ENCODE data around the gene ACE.

The ACE gene

DNA sequence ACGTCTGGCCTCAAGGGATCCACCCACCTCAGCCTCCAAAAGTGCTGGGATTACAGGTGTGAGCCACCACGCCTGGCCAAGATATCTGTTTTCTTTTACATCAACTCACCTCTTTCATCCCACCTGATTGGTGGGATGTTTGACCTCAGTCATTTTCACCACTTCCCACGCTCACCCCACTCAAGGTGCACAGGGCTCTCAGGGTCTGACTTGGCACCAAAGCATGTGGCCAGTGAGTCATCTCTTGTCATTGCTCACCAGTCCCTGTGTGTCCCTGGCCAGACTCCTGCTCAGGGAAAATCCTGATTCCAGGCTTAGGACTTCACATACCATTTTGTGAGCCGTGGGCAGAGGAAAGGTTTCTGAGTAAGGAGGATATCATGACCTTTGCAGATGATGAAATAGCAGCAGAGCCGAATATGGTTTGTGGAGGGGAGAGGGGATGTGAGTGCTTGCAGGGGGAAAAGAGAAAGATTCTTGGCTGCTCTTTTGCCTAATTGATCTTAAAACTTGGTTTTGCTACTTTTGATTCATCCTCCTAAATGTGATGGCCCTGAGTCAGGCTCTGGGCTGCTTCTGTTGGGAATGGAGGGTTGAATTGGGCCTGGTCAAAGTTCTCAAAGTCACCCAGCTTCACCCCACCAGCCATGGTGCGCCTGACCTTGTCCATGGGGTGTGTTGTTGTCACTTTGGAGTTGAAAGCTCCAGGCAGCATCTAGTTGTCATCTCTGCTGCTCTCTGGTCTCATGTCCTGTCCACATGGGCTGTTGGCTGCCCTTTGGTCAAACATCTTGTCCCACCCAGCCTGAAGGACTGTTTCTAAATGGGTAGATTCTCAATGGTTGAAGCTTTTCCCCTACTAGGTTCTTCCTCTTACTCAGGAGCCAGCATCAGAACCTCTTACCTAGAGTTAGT lies 40.3 kb downstream of the ACE start:
- DNase-seq (ENCODE audit: low read depth, low spot score): peak; percentile 62

DNA sequence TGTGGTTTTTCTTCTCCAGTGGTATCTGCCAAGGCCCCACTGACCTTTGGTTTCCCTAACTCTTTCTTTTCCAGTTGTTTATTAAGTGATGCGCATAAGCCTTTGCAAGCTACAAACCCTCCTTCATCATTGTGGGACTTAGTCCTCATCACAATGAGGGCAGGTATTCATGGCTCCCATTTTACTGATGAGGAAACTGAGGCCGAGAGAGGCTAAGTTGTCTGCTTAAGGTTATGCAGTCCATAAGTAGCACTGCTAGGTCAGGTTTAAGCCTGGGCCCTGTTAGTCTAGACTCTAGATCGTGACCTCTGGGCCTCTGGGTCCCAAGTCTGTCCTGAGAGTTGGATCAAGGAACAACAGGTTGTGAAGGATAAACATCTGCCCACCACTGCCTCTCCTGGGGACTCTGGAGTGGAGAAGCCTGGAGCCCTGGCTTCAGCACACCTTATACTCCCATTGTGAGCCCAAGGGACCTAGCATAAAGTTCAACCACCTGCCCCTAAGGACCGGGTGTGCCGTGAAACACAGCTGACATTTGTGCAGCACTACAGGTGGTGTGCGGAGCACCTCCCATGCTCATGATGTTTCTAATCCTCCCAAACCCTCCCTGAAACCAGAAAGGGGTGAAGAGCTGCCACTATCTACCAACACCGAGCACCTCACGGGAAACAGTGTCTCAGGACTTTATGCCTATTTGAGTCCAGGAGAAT lies 41.1 kb downstream of the ACE start:
- no peak for DNase-seq (ENCODE audit: low read depth, low spot score)

DNA sequence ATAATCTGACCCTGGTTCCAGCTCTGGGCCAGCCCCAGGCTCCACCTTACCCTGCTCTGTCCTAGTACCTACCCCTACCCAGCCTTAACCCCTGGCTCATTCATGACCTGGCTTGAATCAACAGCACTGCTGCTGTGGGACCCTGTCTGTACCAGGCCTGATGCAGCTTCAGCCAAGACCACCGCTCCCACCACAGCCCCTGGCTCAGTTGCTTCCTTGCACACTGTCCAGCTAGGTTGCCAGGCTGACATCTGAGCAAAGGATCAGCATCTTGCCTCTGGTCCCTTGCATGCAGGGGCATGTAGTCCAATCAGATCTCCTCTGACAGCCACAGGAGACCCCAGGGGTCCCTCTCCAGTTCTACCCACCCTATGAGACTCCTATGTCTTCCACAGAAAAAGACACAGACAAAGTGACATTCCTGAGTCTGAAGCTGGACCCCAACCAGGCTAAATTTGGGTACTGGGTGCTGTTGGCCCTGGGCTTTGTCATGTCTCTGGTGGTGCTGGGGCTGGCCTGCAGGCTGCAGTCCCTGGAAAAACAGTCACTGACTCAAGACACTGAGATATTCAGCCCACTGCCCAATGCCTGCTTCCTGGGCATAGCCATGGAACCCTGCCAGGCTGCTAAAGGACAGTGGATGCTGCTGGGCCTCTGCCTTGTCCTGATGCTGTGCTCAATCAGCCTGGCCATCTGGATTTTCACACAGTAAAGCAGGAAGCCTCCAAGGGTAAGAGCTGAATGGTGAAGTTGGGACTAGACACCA lies 42.4 kb downstream of the ACE start:
- DNase-seq (ENCODE audit: low read depth, low spot score): no peak

DNA sequence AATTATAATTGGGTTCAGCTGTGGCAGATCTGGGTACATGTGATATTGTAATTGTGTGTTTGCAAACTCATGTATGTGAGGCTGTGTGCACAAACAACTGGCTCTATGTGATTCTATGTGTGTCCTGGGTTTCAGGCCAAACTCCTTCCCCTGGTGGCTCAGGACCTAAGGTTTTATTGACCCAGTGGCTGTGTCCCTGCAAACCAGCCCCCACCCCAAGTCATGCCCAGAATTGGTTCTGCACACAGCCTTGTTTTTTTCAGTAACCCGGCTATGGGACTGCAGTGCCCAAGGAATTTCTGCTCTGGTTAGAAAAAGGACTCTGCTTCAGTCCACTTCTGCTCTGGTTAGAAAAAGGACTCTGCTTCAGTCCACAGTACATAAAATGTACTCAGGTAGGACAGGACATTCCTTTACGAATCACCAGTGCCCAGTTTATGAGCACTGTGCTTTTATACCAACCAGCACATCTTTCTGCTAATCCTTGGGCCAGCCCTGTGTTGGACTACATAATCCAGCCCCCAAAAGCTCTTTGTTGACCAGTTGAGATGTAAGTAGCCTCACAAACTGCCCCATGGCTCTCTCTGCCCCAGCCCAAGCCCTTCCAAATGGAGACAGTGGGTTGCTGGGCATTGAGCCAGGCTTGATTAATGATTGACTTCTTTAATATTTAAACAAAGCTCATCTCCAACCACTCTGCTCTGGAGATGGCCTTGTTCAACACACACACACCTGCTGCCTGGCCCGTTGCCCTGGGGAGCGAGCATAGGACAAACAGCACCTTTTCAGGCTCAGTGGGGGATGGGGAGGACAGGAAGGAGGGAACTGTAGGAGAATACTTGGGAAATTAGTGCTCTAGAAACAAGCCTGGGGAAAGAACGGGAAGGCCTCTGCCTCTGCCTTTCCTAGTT lies 43.4 kb downstream of the ACE start:
- no peak for DNase-seq (ENCODE audit: low read depth, low spot score)

DNA sequence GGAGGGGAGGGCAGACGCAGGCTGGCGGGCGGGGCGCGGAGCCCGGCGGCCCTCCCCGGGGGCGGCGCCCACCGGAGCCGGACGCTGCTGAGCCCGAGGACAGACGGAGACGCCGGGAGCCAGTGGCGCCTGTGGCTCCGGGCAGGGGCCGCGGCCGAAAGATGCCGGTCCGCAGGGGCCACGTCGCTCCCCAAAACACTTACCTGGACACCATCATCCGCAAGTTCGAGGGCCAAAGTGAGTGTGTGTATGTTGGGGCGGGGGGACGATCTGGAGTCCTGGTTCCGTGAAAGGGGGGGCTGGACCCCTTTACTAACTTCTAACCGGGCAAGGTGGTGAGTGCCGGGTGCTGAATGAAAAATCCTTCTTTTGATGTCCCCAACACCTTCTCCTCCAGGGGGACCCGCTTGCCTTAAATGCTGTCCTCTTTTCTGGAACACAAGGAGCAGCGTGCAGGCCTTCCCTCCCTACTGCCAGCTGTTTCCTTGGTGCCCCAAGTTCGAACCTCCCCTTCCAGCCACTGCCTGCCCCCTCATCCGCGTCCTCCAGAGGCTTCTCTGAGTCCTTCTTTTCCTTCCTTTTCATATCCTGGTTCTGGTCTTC lies 46.5 kb downstream of the ACE start, which contains the start of gene KCNH6:
TSS of gene KCNH6 (plus strand) at position 106 of the 603 bp plus-strand sequence. CDS start at position 162, 56 bp downstream.
- DNase-seq (ENCODE audit: low read depth, low spot score): no peak

DNA sequence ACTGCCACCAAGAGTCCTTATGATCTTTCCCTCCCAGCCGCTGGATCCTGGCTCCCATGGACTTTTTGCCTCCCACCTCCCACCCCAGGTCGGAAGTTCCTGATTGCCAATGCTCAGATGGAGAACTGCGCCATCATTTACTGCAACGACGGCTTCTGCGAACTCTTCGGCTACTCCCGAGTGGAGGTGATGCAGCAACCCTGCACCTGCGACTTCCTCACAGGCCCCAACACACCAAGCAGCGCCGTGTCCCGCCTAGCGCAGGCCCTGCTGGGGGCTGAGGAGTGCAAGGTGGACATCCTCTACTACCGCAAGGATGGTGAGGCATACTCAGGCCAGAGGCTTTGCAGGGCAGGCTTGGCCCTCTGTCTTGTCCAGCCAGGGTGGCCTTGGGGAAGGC lies 47.2 kb downstream of the ACE start:
- no peak for DNase-seq (ENCODE audit: low read depth, low spot score)

DNA sequence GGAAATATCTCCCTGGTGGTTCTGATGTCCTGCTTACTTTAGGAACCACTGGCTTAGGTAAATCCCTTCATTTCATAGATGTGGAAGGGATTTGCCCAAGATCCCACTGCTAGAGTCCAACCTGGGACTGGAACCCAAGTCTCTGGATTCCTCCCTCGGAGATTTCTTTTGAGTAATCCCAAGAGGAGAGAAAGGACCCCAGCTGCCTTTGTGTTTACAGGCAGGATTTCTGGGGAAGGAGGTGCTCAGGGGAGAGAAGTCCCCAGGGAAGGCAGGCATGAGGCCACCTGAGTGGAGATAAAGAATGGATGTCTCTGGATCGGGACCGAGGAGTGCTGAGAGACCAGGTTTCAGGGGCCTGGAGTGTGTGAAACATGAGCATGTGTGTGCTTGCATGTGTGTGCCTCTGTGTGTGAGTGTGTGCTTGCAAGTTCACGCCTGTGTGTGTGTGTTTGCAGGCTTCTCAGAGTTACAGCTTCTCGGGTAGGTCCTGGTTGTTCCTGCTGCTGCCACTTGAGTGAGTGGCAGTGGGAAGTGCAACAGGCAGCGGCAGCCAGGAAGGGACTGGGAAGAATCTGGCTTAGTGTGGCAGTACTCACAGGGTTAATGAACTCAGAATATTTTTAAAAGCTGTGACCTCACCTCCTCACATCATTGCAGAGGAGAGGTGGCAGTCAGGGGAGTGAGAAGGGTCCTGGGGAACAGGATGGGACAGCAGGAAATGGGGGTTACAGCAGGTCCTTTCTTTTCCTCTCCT lies 48.5 kb downstream of the ACE start:
- DNase-seq (ENCODE audit: low read depth, low spot score): no peak

DNA sequence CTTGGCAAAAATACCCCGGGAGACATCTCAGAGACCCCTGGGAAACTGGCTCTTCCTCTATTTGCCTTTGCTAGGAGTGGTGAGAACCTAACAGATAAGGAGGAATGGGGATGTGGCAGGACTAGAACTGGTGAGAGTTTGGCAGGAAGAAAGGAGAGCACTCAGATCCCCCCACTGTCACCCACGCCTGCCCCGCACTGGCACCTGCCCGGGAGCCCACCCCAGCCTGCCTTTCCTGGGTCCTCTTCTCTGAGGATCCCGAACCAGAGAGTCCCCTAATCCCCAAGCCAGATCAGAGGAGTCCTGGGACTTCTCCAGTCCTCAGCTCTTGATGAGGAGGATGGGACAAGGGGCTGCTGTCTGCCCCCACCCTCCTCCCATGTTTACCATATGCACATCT lies 50.0 kb downstream of the ACE start:
- DNase-seq (ENCODE audit: low read depth, low spot score): no peak

DNA sequence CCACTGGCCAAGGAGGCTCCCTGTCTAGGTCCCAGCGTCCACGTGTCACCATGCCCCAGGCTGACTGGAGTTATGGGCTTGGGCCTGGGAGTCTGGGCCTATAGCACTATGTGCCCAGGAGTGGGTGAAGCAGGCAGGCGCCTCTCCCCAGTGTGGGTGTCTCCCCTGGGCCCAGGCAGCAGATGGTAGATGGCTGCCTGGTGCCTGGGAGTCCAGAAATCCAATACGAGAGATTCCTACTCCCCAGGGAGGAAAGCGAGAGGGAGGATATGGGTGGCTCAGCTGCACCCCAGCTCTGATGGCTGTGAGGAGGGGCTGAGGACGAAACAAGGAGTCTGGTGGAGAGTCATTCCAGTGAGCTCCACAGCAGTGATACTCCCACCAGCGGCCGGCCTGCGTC lies 51.3 kb downstream of the ACE start:
- no peak for DNase-seq (ENCODE audit: low read depth, low spot score)

DNA sequence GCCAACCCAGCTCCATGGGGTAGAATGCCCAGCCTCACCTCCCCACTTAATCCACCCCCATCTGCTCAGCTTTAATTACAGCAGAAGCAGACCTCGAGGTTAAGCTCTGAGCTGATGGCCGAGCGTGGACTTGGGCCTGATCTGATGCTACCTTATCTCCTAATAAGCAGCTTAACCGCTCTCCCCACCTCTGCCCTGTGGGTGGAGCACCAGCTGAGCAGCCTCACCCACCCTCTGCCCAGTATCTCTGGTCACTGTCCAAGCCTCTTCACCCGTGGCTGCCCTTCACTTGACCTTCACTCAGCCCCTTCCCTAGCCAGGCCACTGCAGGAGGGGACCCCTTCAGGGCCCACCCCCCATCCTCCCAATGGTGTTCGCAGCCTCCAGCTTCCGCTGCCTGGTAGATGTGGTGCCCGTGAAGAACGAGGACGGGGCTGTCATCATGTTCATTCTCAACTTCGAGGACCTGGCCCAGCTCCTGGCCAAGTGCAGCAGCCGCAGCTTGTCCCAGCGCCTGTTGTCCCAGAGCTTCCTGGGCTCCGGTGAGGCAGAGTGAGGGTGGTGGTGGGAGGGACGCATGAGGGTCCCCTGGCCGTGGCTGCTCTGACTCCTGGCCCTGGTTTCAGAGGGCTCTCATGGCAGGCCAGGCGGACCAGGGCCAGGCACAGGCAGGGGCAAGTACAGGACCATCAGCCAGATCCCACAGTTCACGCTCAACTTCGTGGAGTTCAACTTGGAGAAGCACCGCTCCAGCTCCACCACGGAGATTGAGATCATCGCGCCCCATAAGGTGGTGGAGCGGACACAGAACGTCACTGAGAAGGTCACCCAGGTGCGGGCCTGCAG lies 53.1 kb downstream of the ACE start:
- DNase-seq (ENCODE audit: low read depth, low spot score): no peak

DNA sequence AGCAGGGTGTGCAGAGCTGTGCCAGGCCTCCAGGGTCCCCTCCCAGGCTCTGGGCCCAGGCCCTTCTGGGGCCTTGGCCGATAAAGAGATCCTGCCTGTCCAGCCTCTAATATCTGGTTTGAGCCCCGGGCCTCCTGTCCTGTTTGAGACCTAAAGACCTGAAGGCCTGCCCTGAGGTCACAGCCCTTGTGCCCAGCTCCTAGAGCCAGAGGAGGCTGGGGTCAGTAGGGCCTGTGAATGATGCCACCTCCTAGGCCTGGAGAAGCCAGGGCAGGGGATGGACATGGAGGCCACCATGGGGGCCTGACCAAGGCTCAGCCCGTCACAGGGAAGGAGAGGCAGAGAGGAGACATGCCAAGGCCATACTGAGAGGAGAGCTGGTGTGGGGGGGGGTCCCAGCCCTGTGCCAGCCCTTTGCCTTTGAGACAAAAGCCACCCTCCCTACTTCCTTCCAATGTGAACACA lies 53.7 kb downstream of the ACE start:
- no peak for DNase-seq (ENCODE audit: low read depth, low spot score)

DNA sequence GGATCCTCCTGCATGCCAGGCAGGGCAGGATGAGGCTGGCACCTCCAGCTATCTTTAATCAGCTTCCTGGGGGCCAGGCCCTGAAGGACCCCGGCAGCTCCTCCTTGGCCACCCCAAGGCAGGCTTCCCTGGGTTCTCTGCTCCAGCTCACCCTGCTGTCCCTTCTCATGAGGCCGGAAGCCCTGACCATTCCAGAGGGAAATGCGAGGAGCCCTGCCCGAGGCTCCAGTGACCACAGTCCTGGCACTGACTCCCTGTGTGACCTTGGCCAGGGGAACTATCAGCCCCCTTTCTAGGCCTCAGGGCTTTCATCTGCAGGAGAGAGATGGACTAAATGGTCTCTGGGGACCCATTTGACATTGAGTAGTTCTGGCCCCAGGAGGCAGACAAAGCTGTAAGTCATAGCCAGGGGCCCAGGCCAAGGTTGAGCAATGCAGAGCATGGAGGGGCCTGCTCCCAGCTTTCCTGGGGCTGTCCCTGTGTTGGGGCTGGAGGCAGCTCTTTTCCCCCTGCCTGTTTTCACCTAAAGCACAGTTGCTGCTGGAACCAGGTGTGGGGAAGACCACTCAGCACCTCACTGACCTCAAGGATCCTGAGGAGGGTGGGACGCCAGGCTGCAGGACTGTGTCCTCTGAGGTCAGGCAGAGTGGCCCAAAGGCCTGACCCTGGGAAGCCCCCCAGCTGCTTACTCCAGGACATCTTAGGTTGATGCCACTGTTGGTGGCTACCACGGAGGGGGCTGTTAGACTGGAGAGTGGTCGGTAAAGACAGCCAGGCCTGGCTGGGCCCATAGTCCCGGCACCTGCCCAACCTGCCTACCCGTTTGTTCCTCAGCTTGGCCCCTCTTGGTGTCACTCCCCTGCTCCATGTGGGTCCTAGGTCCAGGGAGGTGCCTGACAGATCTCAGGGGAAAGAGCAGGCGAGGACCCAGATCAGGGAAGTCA lies 54.4 kb downstream of the ACE start:
- DNase-seq (ENCODE audit: low read depth, low spot score): no peak

DNA sequence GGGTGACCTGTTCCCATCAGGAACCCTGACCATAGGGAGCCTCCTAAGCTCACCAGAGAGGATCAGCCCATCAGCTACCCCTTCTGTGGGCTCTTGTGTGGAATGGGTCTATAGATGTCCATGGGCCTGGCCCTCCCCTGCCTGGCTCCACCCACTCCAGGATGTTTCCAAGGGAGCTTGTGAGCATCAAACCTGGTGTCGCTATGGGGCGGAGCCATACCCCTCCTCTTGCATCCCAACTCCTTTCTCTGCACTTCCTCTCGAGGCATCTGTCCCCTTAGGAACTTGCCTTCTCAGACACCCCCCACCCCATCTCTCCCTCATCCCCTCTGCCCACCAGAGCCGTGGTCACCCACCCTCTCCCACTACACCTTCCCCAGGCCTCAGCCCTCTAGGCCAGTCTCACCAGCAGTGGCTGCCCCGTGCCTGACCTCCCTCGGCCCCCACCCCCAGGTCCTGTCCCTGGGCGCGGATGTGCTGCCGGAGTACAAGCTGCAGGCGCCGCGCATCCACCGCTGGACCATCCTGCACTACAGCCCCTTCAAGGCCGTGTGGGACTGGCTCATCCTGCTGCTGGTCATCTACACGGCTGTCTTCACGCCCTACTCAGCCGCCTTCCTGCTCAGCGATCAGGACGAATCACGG lies 56.7 kb downstream of the ACE start:
- no peak for DNase-seq (ENCODE audit: low read depth, low spot score)

DNA sequence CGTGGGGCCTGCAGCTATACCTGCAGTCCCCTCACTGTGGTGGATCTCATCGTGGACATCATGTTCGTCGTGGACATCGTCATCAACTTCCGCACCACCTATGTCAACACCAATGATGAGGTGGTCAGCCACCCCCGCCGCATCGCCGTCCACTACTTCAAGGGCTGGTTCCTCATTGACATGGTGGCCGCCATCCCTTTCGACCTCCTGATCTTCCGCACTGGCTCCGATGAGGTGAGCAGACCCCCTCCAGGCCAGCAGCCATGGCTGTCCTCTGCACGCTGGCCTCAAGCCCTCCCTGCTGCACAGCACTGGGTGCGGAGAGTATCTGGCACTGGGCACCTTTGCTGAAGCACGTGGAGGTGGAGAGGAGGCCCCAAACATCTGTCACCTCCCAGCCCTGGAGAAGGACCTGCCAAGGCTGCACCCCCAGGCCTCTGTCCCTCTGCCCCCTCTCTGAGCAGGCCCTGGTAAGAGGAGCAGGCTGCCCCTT lies 57.3 kb downstream of the ACE start:
- no peak for DNase-seq (ENCODE audit: low read depth, low spot score)

DNA sequence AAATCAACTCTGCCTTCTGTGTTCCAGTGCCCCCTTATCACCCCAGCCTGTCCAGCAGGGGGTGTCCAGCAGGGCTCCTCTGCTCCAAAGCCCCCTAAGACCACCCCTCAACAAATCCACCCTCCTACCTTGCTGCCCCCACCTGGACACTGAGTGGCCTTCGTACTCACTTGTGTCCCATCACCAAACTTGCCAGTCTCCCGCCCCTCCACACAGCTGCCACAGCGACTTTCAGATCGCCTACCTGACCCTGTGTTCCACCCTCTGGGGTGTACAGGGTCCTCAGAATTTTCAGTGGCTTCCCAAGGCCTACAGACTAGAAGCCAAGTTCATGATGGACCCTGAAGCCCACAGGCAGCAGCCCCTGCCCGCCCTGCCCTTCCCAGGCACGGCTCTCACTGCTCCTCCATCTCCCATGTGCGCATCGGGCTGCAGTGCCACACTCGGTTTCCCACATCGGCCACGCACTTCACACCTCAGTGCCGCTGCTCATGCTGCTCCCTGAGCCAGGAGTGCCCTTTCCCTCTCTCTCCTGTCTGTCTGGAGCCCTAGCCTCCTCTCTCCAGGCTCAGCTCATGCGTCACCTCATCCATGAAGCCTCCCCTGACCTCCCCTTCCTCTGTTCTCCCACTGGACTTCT lies 58.1 kb downstream of the ACE start:
- DNase-seq (ENCODE audit: low read depth, low spot score): no peak

DNA sequence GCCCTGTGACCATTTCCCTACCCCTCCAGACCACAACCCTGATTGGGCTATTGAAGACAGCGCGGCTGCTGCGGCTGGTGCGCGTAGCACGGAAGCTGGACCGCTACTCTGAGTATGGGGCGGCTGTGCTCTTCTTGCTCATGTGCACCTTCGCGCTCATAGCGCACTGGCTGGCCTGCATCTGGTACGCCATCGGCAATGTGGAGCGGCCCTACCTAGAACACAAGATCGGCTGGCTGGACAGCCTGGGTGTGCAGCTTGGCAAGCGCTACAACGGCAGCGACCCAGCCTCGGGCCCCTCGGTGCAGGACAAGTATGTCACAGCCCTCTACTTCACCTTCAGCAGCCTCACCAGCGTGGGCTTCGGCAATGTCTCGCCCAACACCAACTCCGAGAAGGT lies 58.8 kb downstream of the ACE start:
- no peak for DNase-seq (ENCODE audit: low read depth, low spot score)

DNA sequence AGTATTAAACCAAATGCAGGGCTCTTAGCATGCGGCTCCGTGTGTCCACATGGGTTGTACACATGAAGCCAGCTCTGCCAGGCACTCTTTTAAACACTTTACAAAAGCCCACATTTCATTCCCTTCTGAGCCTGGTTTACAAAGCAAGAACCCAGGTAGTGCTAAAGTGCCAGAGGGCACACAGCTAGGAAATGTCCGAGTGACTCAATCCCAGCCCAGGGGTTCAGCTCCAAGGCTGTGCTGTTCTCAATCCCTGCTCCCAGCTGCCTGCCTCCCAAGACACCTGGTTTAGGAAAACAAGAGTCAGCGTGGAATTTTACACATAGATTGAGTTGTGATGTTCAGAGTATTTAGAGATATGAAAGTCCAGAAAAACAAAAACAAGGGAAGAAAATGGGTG lies 60.1 kb downstream of the ACE start:
- no peak for DNase-seq (ENCODE audit: low read depth, low spot score)
